Endometrium (tissue), 2 donors: Measurements from ENCODE around the gene DDX51.

Experiments
- FAIRE-seq: peaks from 2 replicates; lab custom pipeline; 2012; peaks lifted over from hg19 to GRCh38; lab: Jason Lieb, UNC
- donor health status: control.
- donor health status: control.

Gene DDX51

GRCh38 chr12:132167611-132168310 lies 23.6 kb upstream of the DDX51 start:
- FAIRE-seq = no peak

- FAIRE-seq = no peak
Measured at GRCh38 chr12:132166801-132167591, 22.9 kb upstream of the DDX51 start.

- FAIRE-seq = no peak
Measured at GRCh38 chr12:132166093-132166492, 22.0 kb upstream of the DDX51 start.

- FAIRE-seq = no peak
Measured at GRCh38 chr12:132165584-132165983, 21.5 kb upstream of the DDX51 start.

- no peak for FAIRE-seq
Measured at GRCh38 chr12:132164426-132164825, 20.3 kb upstream of the DDX51 start.

GRCh38 chr12:132163911-132164288 lies 19.8 kb upstream of the DDX51 start:
- no peak for FAIRE-seq

GRCh38 chr12:132163041-132163910 lies 19.2 kb upstream of the DDX51 start:
- no peak for FAIRE-seq

- FAIRE-seq = no peak
Measured at GRCh38 chr12:132162508-132163031, 18.5 kb upstream of the DDX51 start.

- FAIRE-seq = no peak
Measured at GRCh38 chr12:132161796-132162507, 17.8 kb upstream of the DDX51 start.

GRCh38 chr12:132161036-132161781 lies 17.1 kb upstream of the DDX51 start:
- FAIRE-seq = no peak

- FAIRE-seq = no peak
Measured at GRCh38 chr12:132160601-132161035, 16.5 kb upstream of the DDX51 start.

GRCh38 chr12:132160016-132160415 lies 15.9 kb upstream of the DDX51 start:
- FAIRE-seq = no peak

GRCh38 chr12:132159555-132160003 lies 15.5 kb upstream of the DDX51 start:
- no peak for FAIRE-seq

GRCh38 chr12:132158677-132159554 lies 14.8 kb upstream of the DDX51 start:
- no peak for FAIRE-seq

GRCh38 chr12:132157733-132158409 lies 13.8 kb upstream of the DDX51 start:
- no peak for FAIRE-seq

- FAIRE-seq = no peak
Measured at GRCh38 chr12:132156573-132157325, 12.6 kb upstream of the DDX51 start.

- no peak for FAIRE-seq
Measured at GRCh38 chr12:132155771-132156572, 11.9 kb upstream of the DDX51 start.
